ENCODE data around the gene C17orf107.

The C17orf107 gene

GRCh38 chr17:4945944-4946280, 46.6 kb downstream of the C17orf107 start:
- TF ChIP-seq CTCF (IDR thresholded peaks at IDR 0.05; ENCODE audit: low read depth, low read length), result no peak
- peak overlapping the region; percentile 98 to 99 for H3K4me3 ChIP-seq (replicated peaks in 1 of 2; ENCODE audit: low read depth in 2 of 2, low read length in 2 of 2)
- DNase-seq (ENCODE audit: low read depth in 2 of 2), result no peak

GRCh38 chr17:4946312-4946976, 47.1 kb downstream of the C17orf107 start:
- peak overlapping the region; percentile 98 to 99 for H3K4me3 ChIP-seq (replicated peaks in 1 of 2; ENCODE audit: low read depth in 2 of 2, low read length in 2 of 2)
- no peak for TF ChIP-seq CTCF (IDR thresholded peaks at IDR 0.05; ENCODE audit: low read depth, low read length)
- DNase-seq (ENCODE audit: low read depth in 2 of 2), result no peak

- DNase-seq (ENCODE audit: low read depth in 2 of 2), result no peak
- H3K4me3 ChIP-seq (replicated peaks in 1 of 2; ENCODE audit: low read depth in 2 of 2, low read length in 2 of 2), result peak overlapping the region; percentile 98 to 99
- TF ChIP-seq CTCF (IDR thresholded peaks at IDR 0.05; ENCODE audit: low read depth, low read length), result no peak
Measured at GRCh38 chr17:4947010-4947410, 47.7 kb downstream of the C17orf107 start.

GRCh38 chr17:4947411-4948165, 48.3 kb downstream of the C17orf107 start:
- H3K4me3 ChIP-seq (replicated peaks in 1 of 2; ENCODE audit: low read depth in 2 of 2, low read length in 2 of 2), result peak overlapping the region; percentile 98 to 99
- no peak for TF ChIP-seq CTCF (IDR thresholded peaks at IDR 0.05; ENCODE audit: low read depth, low read length)
- peak; percentile 56 to 59 for DNase-seq (ENCODE audit: low read depth in 2 of 2)

GRCh38 chr17:4948166-4948930, 49.0 kb downstream of the C17orf107 start, which contains the start of gene PFN1:
PFN1 (minus strand) TSS chr17:4948530; CDS start chr17:4948394, 136 bp downstream.
- DNase-seq (ENCODE audit: low read depth in 2 of 2), result peak; percentile 96
- H3K4me3 ChIP-seq (replicated peaks in 1 of 2; ENCODE audit: low read depth in 2 of 2, low read length in 2 of 2), result peak within 1 kb of the TSS; percentile 98 to 99
- no peak for TF ChIP-seq CTCF (IDR thresholded peaks at IDR 0.05; ENCODE audit: low read depth, low read length)

- peak; percentile 89 to 94 for DNase-seq (ENCODE audit: low read depth in 2 of 2)
- H3K4me3 ChIP-seq (replicated peaks in 1 of 2; ENCODE audit: low read depth in 2 of 2, low read length in 2 of 2), result peak overlapping the region; percentile 61 to 98
- no peak for TF ChIP-seq CTCF (IDR thresholded peaks at IDR 0.05; ENCODE audit: low read depth, low read length)
Measured at GRCh38 chr17:4948931-4949320, 49.6 kb downstream of the C17orf107 start.
